Thyroid gland (tissue), 4 donors: ENCODE measurements around the gene UHRF2. TPM values are rescaled to one million over a fixed set of nuclear protein-coding genes. Genes with fewer than 3 reads are reported as not detected.
"Not testable (repeated sequence)": the region's sequence is repeated elsewhere in the genome, so short reads cannot be mapped to it uniquely, and the experiment has no call there.

Source experiments
- DNase-seq, 2 donors: peaks; one replicate each; pipeline ENCODE4 v3.0.0-alpha.2; 2019
- H3K27ac ChIP-seq, 3 donors: fragments of 200-600 bp; sonication (generic); 1 replicate in 2 of 3; 2 replicates in 1 of 3; pipeline ENCODE4 v1.5.1; 2016 to 2019; ENCODE audit warnings: mild to moderate bottlenecking in 1 of 3, moderate library complexity in 1 of 3
- H3K27me3 ChIP-seq: fragments of 200-600 bp; sonication (generic); one replicate; pipeline ENCODE4 v1.5.1; 2019
- H3K36me3 ChIP-seq, 2 donors: fragments of 200-600 bp; sonication (generic); one replicate each; pipeline ENCODE4 v1.5.1; 2016 to 2019
- H3K4me1 ChIP-seq, 2 donors: fragments of 200-600 bp; sonication (generic); one replicate each; pipeline ENCODE4 v1.5.1; 2017 to 2019
- H3K4me3 ChIP-seq, 3 donors: fragments of 200-600 bp; sonication (generic); replicated peaks in 1 of 3; 1 replicate in 2 of 3; 2 replicates in 1 of 3; pipeline ENCODE4 v1.5.1; 2016; ENCODE audit warnings: mild to moderate bottlenecking in 1 of 3
- H3K9me3 ChIP-seq: fragments of 200-600 bp; sonication (generic); one replicate; pipeline ENCODE4 v1.5.1; 2017
- POLR2A ChIP-seq, 2 donors: fragments of 450-650 bp; IDR thresholded peaks; one replicate each; pipeline ENCODE4 v1.6.1; 2017; ENCODE audit warnings: antibody characterized with exemption in 2 of 2, mild to moderate bottlenecking in 2 of 2, moderate library complexity in 1 of 2
- WGBS, 2 donors: methylation state at CpG; one replicate each; pipeline ENCODE4 v1.1.5; 2017; 5-methylcytosine and 5-hydroxymethylcytosine counted together
- intact Hi-C: fragments of 100-400 bp; cut with DNase I; formaldehyde crosslinking; loops from one replicate; pipeline ENCODE4 v1.15.1; 2023
- total RNA-seq, 4 donors: library from RNA; depleted of rRNA; stranded (reverse); fragments of >200 nt; gene quantifications; one replicate each; pipeline ENCODE4 v1.2.3, GENCODE V29; 2016
- TF ChIP-seq, protein P1 (sequence below), 6 experiments: fragments of 200-600 bp in 3 of 6; fragments of 450-650 bp in 3 of 6; sonication (generic) in 3 of 6; IDR thresholded peaks; one replicate each; pipeline ENCODE4 v1.5.1; 2016 to 2019; ENCODE audit warnings: antibody characterized with exemption in 6 of 6, mild to moderate bottlenecking in 2 of 6, inconsistent platforms in 1 of 6, moderate library complexity in 1 of 6

UHRF2 gene
- total RNA-seq, 4 donors from 2014 or later, result 44.4 to 103 (median 74.8) TPM

DNA sequence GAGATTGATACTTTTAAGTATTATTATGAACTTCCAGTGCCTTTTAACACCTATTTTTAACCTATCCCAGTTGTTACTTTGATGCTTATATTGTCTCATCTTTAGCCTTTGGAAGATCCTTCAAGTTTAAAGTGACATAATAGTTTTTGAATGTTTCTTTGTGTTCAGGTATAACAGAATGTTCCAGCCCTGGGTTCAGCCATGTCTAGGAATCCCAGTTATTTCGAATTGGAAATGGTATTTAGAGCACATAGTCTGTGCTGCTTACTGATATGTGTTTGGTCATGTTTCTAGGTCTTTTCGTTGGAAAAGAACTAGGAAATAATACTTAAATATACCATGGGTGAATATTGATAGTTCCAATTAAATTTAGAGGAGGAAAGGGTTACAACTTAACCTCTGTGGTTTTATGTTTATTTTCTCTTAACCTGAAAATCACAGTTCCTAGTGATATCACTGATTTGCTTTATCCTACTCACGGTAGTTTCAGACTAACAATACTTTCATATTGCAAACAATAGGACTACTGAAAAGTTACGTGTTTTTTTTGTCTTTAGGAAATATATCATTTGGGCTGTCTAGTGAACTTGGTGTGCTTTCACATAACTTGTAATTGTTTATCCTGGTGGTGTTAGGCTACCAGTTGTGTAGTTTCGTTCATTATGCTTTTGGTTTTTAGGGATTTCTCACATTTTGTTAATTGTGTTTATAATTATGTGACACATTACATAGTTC lies 37.8 kb downstream of the UHRF2 start:
- no peak for TF ChIP-seq POLR2A (IDR thresholded peaks at IDR 0.05)
- TF ChIP-seq, protein P1, sequence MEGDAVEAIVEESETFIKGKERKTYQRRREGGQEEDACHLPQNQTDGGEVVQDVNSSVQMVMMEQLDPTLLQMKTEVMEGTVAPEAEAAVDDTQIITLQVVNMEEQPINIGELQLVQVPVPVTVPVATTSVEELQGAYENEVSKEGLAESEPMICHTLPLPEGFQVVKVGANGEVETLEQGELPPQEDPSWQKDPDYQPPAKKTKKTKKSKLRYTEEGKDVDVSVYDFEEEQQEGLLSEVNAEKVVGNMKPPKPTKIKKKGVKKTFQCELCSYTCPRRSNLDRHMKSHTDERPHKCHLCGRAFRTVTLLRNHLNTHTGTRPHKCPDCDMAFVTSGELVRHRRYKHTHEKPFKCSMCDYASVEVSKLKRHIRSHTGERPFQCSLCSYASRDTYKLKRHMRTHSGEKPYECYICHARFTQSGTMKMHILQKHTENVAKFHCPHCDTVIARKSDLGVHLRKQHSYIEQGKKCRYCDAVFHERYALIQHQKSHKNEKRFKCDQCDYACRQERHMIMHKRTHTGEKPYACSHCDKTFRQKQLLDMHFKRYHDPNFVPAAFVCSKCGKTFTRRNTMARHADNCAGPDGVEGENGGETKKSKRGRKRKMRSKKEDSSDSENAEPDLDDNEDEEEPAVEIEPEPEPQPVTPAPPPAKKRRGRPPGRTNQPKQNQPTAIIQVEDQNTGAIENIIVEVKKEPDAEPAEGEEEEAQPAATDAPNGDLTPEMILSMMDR (IDR thresholded peaks at IDR 0.05), result no peak
- H3K27ac ChIP-seq, result no peak overlapping the region
- H3K9me3 ChIP-seq, result no peaks in the 10 kb centered on the region
- H3K36me3 ChIP-seq, result no peaks in the 10 kb centered on the region
- intact Hi-C loops, result no loop called here
- H3K4me1 ChIP-seq, result peaks cover 9 to 17% of the 10 kb centered on the region in 2 donors
- no peak overlapping the region for H3K4me3 ChIP-seq
- no peak for DNase-seq
- WGBS, 2 donors, result 83 to 85% methylated on average over 5 of the region's 5 CpGs
- no peaks in the 10 kb centered on the region for H3K27me3 ChIP-seq

DNA sequence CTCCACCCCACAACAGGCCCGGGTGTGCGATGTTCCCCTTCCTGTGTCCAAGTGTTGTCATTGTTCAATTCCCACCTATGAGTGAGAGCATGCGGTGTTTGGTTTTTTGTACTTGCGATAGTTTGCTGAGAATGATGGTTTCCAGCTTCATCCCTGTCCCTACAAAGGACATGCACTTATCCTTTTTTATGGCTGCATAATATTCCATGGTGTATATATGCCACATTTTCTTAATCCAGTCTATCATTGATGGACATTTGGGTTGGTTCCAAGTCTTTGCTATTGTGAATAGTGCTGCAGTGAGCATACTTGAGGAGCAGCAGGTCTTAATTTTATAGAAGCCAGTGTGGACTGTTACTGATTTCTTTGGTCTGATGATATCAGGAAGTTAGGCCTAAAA lies 42.3 kb downstream of the UHRF2 start:
- H3K27me3 ChIP-seq, H3K9me3 ChIP-seq, intact Hi-C loops, H3K4me1 ChIP-seq, H3K36me3 ChIP-seq, H3K27ac ChIP-seq, H3K4me3 ChIP-seq, DNase-seq: not testable (repeated sequence)
- 97 to 99% methylated on average over 4 of the region's 4 CpGs for WGBS, 2 donors

DNA sequence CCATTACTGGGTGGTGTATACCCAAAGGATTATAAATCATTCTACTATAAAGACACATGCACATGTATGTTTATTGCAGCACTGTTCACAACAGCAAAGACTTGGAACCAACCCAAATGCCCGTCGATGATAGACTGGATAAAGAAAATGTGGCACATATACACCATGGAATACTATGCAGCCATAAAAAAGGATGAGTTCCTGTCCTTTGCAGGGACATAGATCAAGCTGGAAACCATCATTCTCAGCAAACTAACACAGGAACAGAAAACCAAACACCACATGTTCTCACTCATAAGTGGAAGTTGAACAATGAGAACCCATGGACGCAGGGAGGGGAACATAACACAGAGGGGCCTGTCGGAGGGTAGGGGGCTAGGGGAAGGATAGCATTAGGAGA lies 45.7 kb downstream of the UHRF2 start:
- H3K9me3 ChIP-seq, DNase-seq, H3K36me3 ChIP-seq, H3K4me1 ChIP-seq, intact Hi-C loops, H3K27ac ChIP-seq, H3K27me3 ChIP-seq, H3K4me3 ChIP-seq: not testable (repeated sequence)
- WGBS, 2 donors, result 95 to 98% methylated on average over 4 of the region's 4 CpGs

DNA sequence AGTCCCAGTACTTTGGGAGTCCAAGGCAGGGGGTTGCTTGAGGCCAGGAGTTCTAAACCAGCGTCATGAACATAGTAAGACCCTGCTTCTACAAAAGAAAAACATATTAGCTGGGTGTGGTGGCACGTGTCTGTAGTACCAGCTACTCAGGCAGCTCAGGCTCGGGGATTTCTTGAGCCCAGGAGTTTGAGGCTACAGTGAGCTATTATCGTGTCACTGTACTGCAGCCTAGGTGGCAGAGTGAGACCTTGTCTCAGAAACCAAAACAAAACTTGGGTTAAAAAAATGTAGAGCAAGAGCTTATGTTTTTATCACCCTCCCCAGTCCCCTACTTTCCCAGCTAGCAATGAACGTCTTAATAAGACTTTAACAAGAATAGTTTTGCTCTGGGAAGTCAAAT lies 46.7 kb downstream of the UHRF2 start:
- Histone ChIP-seq H3K27me3 (no peaks in the 10 kb centered on the region), H3K4me3 (no peak overlapping the region), H3K4me1 (no peaks in the 10 kb centered on the region), H3K9me3 (no peaks in the 10 kb centered on the region), H3K36me3 (no peaks in the 10 kb centered on the region), H3K27ac (no peak overlapping the region)
- WGBS, 2 donors, result 88 to 90% methylated on average over 5 of the region's 5 CpGs
- intact Hi-C loops, result no loop called here
- DNase-seq, result no peak
- no peak for TF ChIP-seq POLR2A (IDR thresholded peaks at IDR 0.05)
- TF ChIP-seq, protein P1 (IDR thresholded peaks at IDR 0.05), result no peak

DNA sequence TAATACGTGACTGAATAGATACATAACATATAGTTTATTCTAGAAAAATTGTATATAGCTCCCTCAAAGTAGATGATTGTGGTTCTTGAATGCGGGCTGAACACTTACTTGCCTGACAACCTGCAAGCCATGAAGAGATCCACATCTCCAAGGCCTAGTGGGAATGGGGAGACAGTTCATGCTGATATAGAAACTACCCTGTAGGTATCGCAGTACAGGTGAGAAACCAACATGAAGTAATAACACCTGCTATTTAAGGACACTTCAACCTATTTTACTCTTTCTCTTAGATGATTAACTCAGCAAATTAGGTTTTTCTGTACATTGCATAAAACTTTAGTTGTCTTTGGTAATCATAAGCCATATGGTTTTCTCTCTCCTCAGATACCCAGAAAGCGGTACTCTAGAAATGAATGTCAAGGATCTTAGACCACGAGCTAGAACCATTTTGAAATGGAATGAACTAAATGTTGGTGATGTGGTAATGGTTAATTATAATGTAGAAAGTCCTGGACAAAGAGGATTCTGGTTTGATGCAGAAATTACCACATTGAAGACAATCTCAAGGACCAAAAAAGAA lies 47.3 kb downstream of the UHRF2 start:
- intact Hi-C loops, result no loop called here
- H3K9me3 ChIP-seq, result no peaks in the 10 kb centered on the region
- DNase-seq, result no peak
- no peak for TF ChIP-seq POLR2A (IDR thresholded peaks at IDR 0.05)
- TF ChIP-seq, protein P1 (IDR thresholded peaks at IDR 0.05), result no peak
- H3K4me1 ChIP-seq, result no peaks in the 10 kb centered on the region
- 96 to 98% methylated on average over 5 of the region's 5 CpGs for WGBS, 2 donors
- H3K27ac ChIP-seq, result no peak overlapping the region
- H3K4me3 ChIP-seq, result no peak overlapping the region
- H3K36me3 ChIP-seq, result no peaks in the 10 kb centered on the region
- H3K27me3 ChIP-seq, result no peaks in the 10 kb centered on the region

DNA sequence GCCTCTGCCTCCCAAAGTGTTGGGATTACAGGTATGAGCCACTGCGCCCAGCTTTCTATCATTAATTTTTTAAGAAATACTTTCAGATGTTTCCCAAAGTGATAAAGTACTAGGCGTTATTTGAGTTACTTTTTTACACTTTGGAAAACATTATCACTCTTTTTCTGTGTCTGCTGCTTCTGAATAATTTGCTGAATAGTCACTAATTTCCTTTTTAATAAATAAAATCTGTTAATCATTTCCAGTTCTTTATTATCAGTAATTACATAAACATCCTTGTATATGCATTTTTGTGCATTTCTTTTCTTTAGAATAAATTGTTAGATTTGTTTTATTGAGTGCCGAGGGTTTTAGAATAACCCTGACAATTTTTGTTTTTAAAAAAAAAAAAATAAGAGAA lies 48.6 kb downstream of the UHRF2 start:
- TF ChIP-seq, protein P1 (IDR thresholded peaks at IDR 0.05), result no peak
- no peak for TF ChIP-seq POLR2A (IDR thresholded peaks at IDR 0.05)
- no peaks in the 10 kb centered on the region for H3K9me3 ChIP-seq
- 97 to 98% methylated on average over 3 of the region's 3 CpGs for WGBS, 2 donors
- H3K4me3 ChIP-seq, result no peak overlapping the region
- intact Hi-C loops, result no loop called here
- H3K36me3 ChIP-seq, result no peaks in the 10 kb centered on the region
- no peaks in the 10 kb centered on the region for H3K27me3 ChIP-seq
- H3K4me1 ChIP-seq, result no peaks in the 10 kb centered on the region
- no peak for DNase-seq
- no peak overlapping the region for H3K27ac ChIP-seq
